ENCODE results near the gene RPH3AL.

The RPH3AL gene

GRCh38 chr17:348012-348411 lies 4.6 kb downstream of the RPH3AL start:
- ChIA-PET CTCF (interaction anchor here (1.0 kb wide), 2 partner anchors 10 to 38 kb away, joined by 4 to 5 read pairs; no protein-coding TSS in a partner anchor), POLR2A (no interaction called here)
- no peaks in the 10 kb centered on the region for H3K9me3 ChIP-seq (ENCODE audit: control extremely low read depth in 1 of 5, control insufficient read depth in 4 of 5, insufficient read depth in 2 of 5, low read depth in 1 of 5, low read length in 4 of 5)
- WGBS (ENCODE audit: insufficient coverage): 100% methylated on average over 1 of the region's 2 CpGs
- no peaks in the 10 kb centered on the region for H3K27me3 ChIP-seq (replicated peaks in 2 of 5; ENCODE audit: control insufficient read depth in 4 of 5, insufficient read depth in 5 of 5, low read length in 4 of 5)
- H3K4me3 ChIP-seq (ENCODE audit: control insufficient read depth in 1 of 7, extremely low read depth in 1 of 7, insufficient read depth in 4 of 7, low read depth in 2 of 7, low read length in 6 of 7): no peak overlapping the region
- no peak overlapping the region for H3K27ac ChIP-seq (ENCODE audit: insufficient read depth in 1 of 2, low read depth in 1 of 2, low read length in 2 of 2, poor library complexity in 1 of 2, severe bottlenecking in 2 of 2)
- DNase-seq: no peak
- H3K4me1 ChIP-seq (ENCODE audit: control extremely low read depth in 1 of 4, control insufficient read depth in 4 of 4, insufficient read depth in 4 of 4, low read length in 3 of 4): peaks cover 4 to 62% (median 47%) of the 10 kb centered on the region in 4 experiments
- H3K36me3 ChIP-seq (ENCODE audit: control insufficient read depth in 4 of 4, insufficient read depth in 4 of 4, low read length in 3 of 4): no peaks in the 10 kb centered on the region

- Histone ChIP-seq H3K27ac (ENCODE audit: insufficient read depth in 1 of 2, low read depth in 1 of 2, low read length in 2 of 2, poor library complexity in 1 of 2, severe bottlenecking in 2 of 2) (no peak overlapping the region), H3K36me3 (ENCODE audit: control insufficient read depth in 4 of 4, insufficient read depth in 4 of 4, low read length in 3 of 4) (no peaks in the 10 kb centered on the region), H3K9me3 (ENCODE audit: control extremely low read depth in 1 of 5, control insufficient read depth in 4 of 5, insufficient read depth in 2 of 5, low read depth in 1 of 5, low read length in 4 of 5) (no peaks in the 10 kb centered on the region), H3K4me1 (ENCODE audit: control extremely low read depth in 1 of 4, control insufficient read depth in 4 of 4, insufficient read depth in 4 of 4, low read length in 3 of 4) (peaks cover 4 to 57% (median 41%) of the 10 kb centered on the region in 4 experiments), H3K27me3 (replicated peaks in 2 of 5; ENCODE audit: control insufficient read depth in 4 of 5, insufficient read depth in 5 of 5, low read length in 4 of 5) (no peaks in the 10 kb centered on the region), H3K4me3 (ENCODE audit: control insufficient read depth in 1 of 7, extremely low read depth in 1 of 7, insufficient read depth in 4 of 7, low read depth in 2 of 7, low read length in 6 of 7) (no peak overlapping the region)
- no peak for DNase-seq
- 94% methylated on average over 3 of the region's 5 CpGs for WGBS (ENCODE audit: insufficient coverage)
- CTCF ChIA-PET: interaction anchor here (1.0 kb wide), 2 partner anchors 9 to 37 kb away, joined by 4 to 5 read pairs; no protein-coding TSS in a partner anchor
- POLR2A ChIA-PET: no interaction called here
Observed at GRCh38 chr17:347309-347899, 5.2 kb downstream of the RPH3AL start.

DNA sequence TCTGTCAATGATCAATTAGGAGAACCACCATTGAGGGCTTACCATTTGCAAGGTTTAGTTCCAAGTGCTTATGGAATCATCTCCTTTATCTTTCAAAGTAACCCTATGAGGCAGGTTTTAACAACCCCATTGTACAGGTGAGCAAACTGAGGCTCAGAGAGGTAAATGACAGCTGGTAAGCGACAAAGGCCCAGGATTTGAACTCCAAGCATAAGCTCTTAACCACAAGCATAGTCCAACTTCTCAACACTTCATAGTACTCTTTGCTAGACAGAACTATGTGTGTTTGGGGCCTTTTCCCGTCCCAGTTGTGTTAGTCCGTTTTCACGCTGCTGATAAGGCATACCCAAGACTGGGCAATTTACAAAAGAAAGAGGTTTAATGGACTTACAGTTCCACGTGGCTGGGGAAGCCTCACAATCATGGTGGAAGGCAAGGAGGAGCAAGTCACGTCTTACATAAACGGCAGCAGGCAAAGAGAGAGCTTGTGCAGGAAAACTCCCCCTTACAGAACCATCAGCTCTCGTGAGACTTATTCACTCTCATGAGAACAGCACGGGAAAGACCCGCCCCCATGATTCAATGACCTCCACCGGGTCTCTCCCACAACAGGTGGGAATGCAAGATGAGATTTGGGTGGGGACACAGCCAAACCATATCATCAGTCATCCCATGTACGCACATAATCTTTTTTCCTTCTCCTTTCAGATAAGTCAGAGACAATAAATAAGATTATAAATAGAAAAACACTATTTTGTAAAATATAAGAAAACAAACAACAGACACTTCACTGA lies 6.4 kb downstream of the RPH3AL start:
- no peaks in the 10 kb centered on the region for H3K27me3 ChIP-seq (replicated peaks in 2 of 5; ENCODE audit: control insufficient read depth in 4 of 5, insufficient read depth in 5 of 5, low read length in 4 of 5)
- no peak overlapping the region for H3K4me3 ChIP-seq (ENCODE audit: control insufficient read depth in 1 of 7, extremely low read depth in 1 of 7, insufficient read depth in 4 of 7, low read depth in 2 of 7, low read length in 6 of 7)
- H3K36me3 ChIP-seq (ENCODE audit: control insufficient read depth in 4 of 4, insufficient read depth in 4 of 4, low read length in 3 of 4): no peaks in the 10 kb centered on the region
- 100% methylated on average over 2 of the region's 12 CpGs for WGBS (ENCODE audit: insufficient coverage)
- CTCF ChIA-PET: no interaction called here
- POLR2A ChIA-PET: no interaction called here
- no peak overlapping the region for H3K27ac ChIP-seq (ENCODE audit: insufficient read depth in 1 of 2, low read depth in 1 of 2, low read length in 2 of 2, poor library complexity in 1 of 2, severe bottlenecking in 2 of 2)
- peaks cover 3 to 45% (median 29%) of the 10 kb centered on the region in 4 experiments for H3K4me1 ChIP-seq (ENCODE audit: control extremely low read depth in 1 of 4, control insufficient read depth in 4 of 4, insufficient read depth in 4 of 4, low read length in 3 of 4)
- peak in 1 of 3 donors; percentile 23 for DNase-seq
- H3K9me3 ChIP-seq (ENCODE audit: control extremely low read depth in 1 of 5, control insufficient read depth in 4 of 5, insufficient read depth in 2 of 5, low read depth in 1 of 5, low read length in 4 of 5): no peaks in the 10 kb centered on the region

- CTCF ChIA-PET: no interaction called here
- Histone ChIP-seq H3K27me3 (replicated peaks in 2 of 5; ENCODE audit: control insufficient read depth in 4 of 5, insufficient read depth in 5 of 5, low read length in 4 of 5) (no peaks in the 10 kb centered on the region), H3K9me3 (ENCODE audit: control extremely low read depth in 1 of 5, control insufficient read depth in 4 of 5, insufficient read depth in 2 of 5, low read depth in 1 of 5, low read length in 4 of 5) (no peaks in the 10 kb centered on the region), H3K4me1 (ENCODE audit: control extremely low read depth in 1 of 4, control insufficient read depth in 4 of 4, insufficient read depth in 4 of 4, low read length in 3 of 4) (peaks cover 2 to 36% (median 20%) of the 10 kb centered on the region in 4 experiments), H3K27ac (ENCODE audit: insufficient read depth in 1 of 2, low read depth in 1 of 2, low read length in 2 of 2, poor library complexity in 1 of 2, severe bottlenecking in 2 of 2) (no peak overlapping the region), H3K4me3 (ENCODE audit: control insufficient read depth in 1 of 7, extremely low read depth in 1 of 7, insufficient read depth in 4 of 7, low read depth in 2 of 7, low read length in 6 of 7) (no peak overlapping the region), H3K36me3 (ENCODE audit: control insufficient read depth in 4 of 4, insufficient read depth in 4 of 4, low read length in 3 of 4) (no peaks in the 10 kb centered on the region)
- POLR2A ChIA-PET: no interaction called here
- WGBS (ENCODE audit: insufficient coverage): 100% methylated on average over 3 of the region's 5 CpGs
- DNase-seq: peak in 2 of 3 donors; percentile 37 to 49
Observed at GRCh38 chr17:345261-345660, 7.3 kb downstream of the RPH3AL start.

GRCh38 chr17:343875-344752 lies 8.5 kb downstream of the RPH3AL start:
- WGBS (ENCODE audit: insufficient coverage): 86% methylated on average over 3 of the region's 5 CpGs
- no peaks in the 10 kb centered on the region for H3K9me3 ChIP-seq (ENCODE audit: control extremely low read depth in 1 of 5, control insufficient read depth in 4 of 5, insufficient read depth in 2 of 5, low read depth in 1 of 5, low read length in 4 of 5)
- H3K4me3 ChIP-seq (ENCODE audit: control insufficient read depth in 1 of 7, extremely low read depth in 1 of 7, insufficient read depth in 4 of 7, low read depth in 2 of 7, low read length in 6 of 7): no peak overlapping the region
- CTCF ChIA-PET: interaction anchor here (0.6 kb wide), 1 partner anchor 33 kb away, joined by 3 read pairs; no protein-coding TSS in a partner anchor
- POLR2A ChIA-PET: no interaction called here
- H3K27ac ChIP-seq (ENCODE audit: insufficient read depth in 1 of 2, low read depth in 1 of 2, low read length in 2 of 2, poor library complexity in 1 of 2, severe bottlenecking in 2 of 2): no peak overlapping the region
- H3K4me1 ChIP-seq (ENCODE audit: control extremely low read depth in 1 of 4, control insufficient read depth in 4 of 4, insufficient read depth in 4 of 4, low read length in 3 of 4): peaks cover 2 to 25% (median 11%) of the 10 kb centered on the region in 4 experiments
- H3K27me3 ChIP-seq (replicated peaks in 2 of 5; ENCODE audit: control insufficient read depth in 4 of 5, insufficient read depth in 5 of 5, low read length in 4 of 5): no peaks in the 10 kb centered on the region
- DNase-seq: no peak
- H3K36me3 ChIP-seq (ENCODE audit: control insufficient read depth in 4 of 4, insufficient read depth in 4 of 4, low read length in 3 of 4): no peaks in the 10 kb centered on the region

DNA sequence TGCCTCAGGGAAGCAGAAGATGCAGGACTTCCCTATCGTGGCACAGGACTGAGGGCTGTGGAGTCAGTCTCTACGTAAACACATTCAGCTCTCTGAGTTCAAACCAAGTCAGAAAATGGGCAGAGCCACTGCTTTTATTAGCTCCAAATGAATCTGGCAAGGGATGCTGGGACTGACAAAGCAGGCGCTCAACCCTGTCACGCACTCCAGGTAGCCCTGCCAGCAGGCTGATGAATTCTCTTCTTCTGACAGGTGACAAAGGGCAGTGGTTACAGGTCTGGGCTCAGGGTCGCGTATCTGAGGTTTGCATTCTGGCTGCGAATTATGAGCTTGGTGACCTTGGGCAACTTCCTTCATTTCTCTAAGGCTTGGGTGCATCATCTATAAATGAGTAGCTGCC lies 9.4 kb downstream of the RPH3AL start:
- H3K27ac ChIP-seq (ENCODE audit: insufficient read depth in 1 of 2, low read depth in 1 of 2, low read length in 2 of 2, poor library complexity in 1 of 2, severe bottlenecking in 2 of 2): no peak overlapping the region
- no peak for DNase-seq
- no peaks in the 10 kb centered on the region for H3K36me3 ChIP-seq (ENCODE audit: control insufficient read depth in 4 of 4, insufficient read depth in 4 of 4, low read length in 3 of 4)
- ChIA-PET POLR2A (interaction anchor here (0.6 kb wide), 1 partner anchor 166 kb away, joined by 3 read pairs; no protein-coding TSS in a partner anchor), CTCF (interaction anchor here (0.6 kb wide), 1 partner anchor 33 kb away, joined by 3 read pairs; no protein-coding TSS in a partner anchor)
- H3K27me3 ChIP-seq (replicated peaks in 2 of 5; ENCODE audit: control insufficient read depth in 4 of 5, insufficient read depth in 5 of 5, low read length in 4 of 5): no peaks in the 10 kb centered on the region
- H3K4me3 ChIP-seq (ENCODE audit: control insufficient read depth in 1 of 7, extremely low read depth in 1 of 7, insufficient read depth in 4 of 7, low read depth in 2 of 7, low read length in 6 of 7): no peak overlapping the region
- 89% methylated on average over 7 of the region's 7 CpGs for WGBS (ENCODE audit: insufficient coverage)
- H3K9me3 ChIP-seq (ENCODE audit: control extremely low read depth in 1 of 5, control insufficient read depth in 4 of 5, insufficient read depth in 2 of 5, low read depth in 1 of 5, low read length in 4 of 5): no peaks in the 10 kb centered on the region
- peaks cover 1 to 16% (median 8%) of the 10 kb centered on the region in 4 experiments for H3K4me1 ChIP-seq (ENCODE audit: control extremely low read depth in 1 of 4, control insufficient read depth in 4 of 4, insufficient read depth in 4 of 4, low read length in 3 of 4)

Measured in common myeloid progenitor, CD34-positive (primary cell).